Endothelial cell of umbilical vein (primary cell): ENCODE measurements around the gene SNIP1. TPM values are rescaled to one million over a fixed set of nuclear protein-coding genes. Genes with fewer than 3 reads are reported as not detected.

Source experiments
- BruUV-seq: library from RNA; stranded (reverse); fragments of 400-500 nt; replicated peaks from 2 replicates; lab custom pipeline; 2021; lab: Mats Ljungman, UMichigan
- CTCF ChIA-PET: fragments of 300-600, 350-600 bp; sonication (Branson Sonifier 250); formaldehyde crosslinking; loops from one replicate; lab custom pipeline; 2021; ENCODE audit warnings: antibody characterized with exemption, inconsistent platforms; lab: Charles Lee
- POLR2A ChIA-PET: fragments of 300-600, 350-600 bp; sonication (Branson Sonifier 250); formaldehyde crosslinking; loops from one replicate; lab custom pipeline; 2021; ENCODE audit warnings: antibody characterized with exemption, inconsistent platforms; lab: Charles Lee
- DNase-seq: peaks from one replicate; pipeline ENCODE4 v3.0.0-alpha.2; 2011; ENCODE audit warnings: low read depth, low spot score
- FAIRE-seq: peaks from 2 replicates; lab custom pipeline; 2011; peaks lifted over from hg19 to GRCh38; lab: Jason Lieb, UNC
- H2AFZ ChIP-seq: 2 replicates; pipeline ENCODE4 v1.6.0; 2012; ENCODE audit warnings: low read depth, low read length, control low read depth, inconsistent platforms
- H3K27ac ChIP-seq: 2 replicates; pipeline ENCODE4 v1.5.1; 2011; ENCODE audit warnings: low read depth, mild to moderate bottlenecking, control low read depth, low read length, moderate library complexity; ENCODE audit not compliant: insufficient read depth
- H3K27me3 ChIP-seq, 2 experiments: 2 replicates each; pipeline versions ENCODE4 v1.6.0 to v1.6.1; 2011; ENCODE audit warnings: low read length in 2 of 2, mixed read lengths in 1 of 2; ENCODE audit not compliant: control insufficient read depth in 2 of 2, insufficient read depth in 2 of 2
- H3K36me3 ChIP-seq, 2 experiments: 2 replicates in 1 of 2; 3 replicates in 1 of 2; pipeline ENCODE4 v1.5.1; 2011; ENCODE audit warnings: low read length in 2 of 2, mild to moderate bottlenecking in 1 of 2, moderate library complexity in 1 of 2; ENCODE audit not compliant: control insufficient read depth in 2 of 2, insufficient read depth in 2 of 2; ENCODE audit errors: extremely low read depth in 1 of 2
- H3K4me1 ChIP-seq: 3 replicates; pipeline ENCODE4 v1.5.1; 2011; ENCODE audit warnings: mild to moderate bottlenecking, low read length; ENCODE audit not compliant: control insufficient read depth, insufficient read depth; ENCODE audit errors: extremely low read depth
- H3K4me2 ChIP-seq: 2 replicates; pipeline ENCODE4 v1.6.1; 2011; ENCODE audit warnings: low read length, control low read depth, mixed read lengths; ENCODE audit not compliant: insufficient read depth
- H3K4me3 ChIP-seq, 3 experiments: fragments of 200-600 bp in 1 of 3; sonication (generic), shearing (Covaris generic) in 1 of 3; replicated peaks in 1 of 3; 2 replicates each; pipeline ENCODE4 v1.5.1; 2011 to 2016; ENCODE audit warnings: control low read depth in 3 of 3, low read length in 3 of 3, mild to moderate bottlenecking in 2 of 3, inconsistent platforms in 1 of 3, low read depth in 1 of 3, moderate library complexity in 1 of 3; ENCODE audit not compliant: insufficient read depth in 1 of 3
- H3K79me2 ChIP-seq: 2 replicates; pipeline ENCODE4 v1.6.0; 2012; ENCODE audit warnings: low read length, inconsistent platforms; ENCODE audit not compliant: control insufficient read depth, insufficient read depth
- H3K9ac ChIP-seq: replicated peaks from 2 replicates; pipeline ENCODE3; 2011; ENCODE audit warnings: low read length, control low read depth; ENCODE audit not compliant: insufficient read depth; ENCODE audit errors: extremely low read depth
- H3K9me1 ChIP-seq: replicated peaks from 3 replicates; pipeline ENCODE4 v1.6.0; 2011; ENCODE audit warnings: mild to moderate bottlenecking, low read length; ENCODE audit not compliant: control insufficient read depth, insufficient read depth; ENCODE audit errors: extremely low read depth
- H3K9me3 ChIP-seq: replicated peaks from 2 replicates; pipeline ENCODE4 v1.5.1; 2012; ENCODE audit warnings: low read length, inconsistent platforms; ENCODE audit not compliant: control insufficient read depth, insufficient read depth
- H4K20me1 ChIP-seq: replicated peaks from 2 replicates; pipeline ENCODE3; 2011; ENCODE audit warnings: mild to moderate bottlenecking, low read length; ENCODE audit not compliant: control insufficient read depth, insufficient read depth; ENCODE audit errors: extremely low read depth
- CTCF ChIP-seq, 2 donors: IDR thresholded peaks; 1 replicate in 1 of 2; 2 replicates in 1 of 2; pipeline ENCODE4 v1.5.1; 2011; ENCODE audit warnings: low read length in 2 of 2, mild to moderate bottlenecking in 2 of 2, moderate library complexity in 2 of 2, control low read depth in 1 of 2, inconsistent platforms in 1 of 2, low read depth in 1 of 2; ENCODE audit not compliant: insufficient read depth in 1 of 2; ENCODE audit errors: extremely low read depth in 1 of 2
- EZH2 ChIP-seq: IDR thresholded peaks from 2 replicates; pipeline ENCODE4 v1.6.1; 2012; ENCODE audit warnings: borderline replicate concordance, low read depth, mild to moderate bottlenecking, moderate library complexity, low read length, inconsistent platforms; ENCODE audit not compliant: severe bottlenecking
- FOS ChIP-seq: IDR thresholded peaks from 2 replicates; pipeline ENCODE4 v1.6.1; 2011; ENCODE audit warnings: mild to moderate bottlenecking, low read length, moderate library complexity, borderline replicate concordance; ENCODE audit not compliant: insufficient read depth
- GATA2 ChIP-seq: IDR thresholded peaks from 2 replicates; pipeline ENCODE4 v1.7.0; 2011; ENCODE audit warnings: low read depth, mild to moderate bottlenecking, moderate library complexity, mixed read lengths, low read length; ENCODE audit not compliant: insufficient read length, insufficient read depth
- JUN ChIP-seq: IDR thresholded peaks from 2 replicates; pipeline ENCODE4 v1.6.1; 2011; ENCODE audit warnings: borderline replicate concordance, low read depth; ENCODE audit not compliant: insufficient read length, insufficient read depth
- MAX ChIP-seq: IDR thresholded peaks from 2 replicates; pipeline ENCODE4 v1.6.1; 2011; ENCODE audit not compliant: insufficient read depth, insufficient read length
- MYC ChIP-seq: IDR thresholded peaks from one replicate; pipeline ENCODE4 v1.6.1; 2011; ENCODE audit warnings: mild to moderate bottlenecking, low read depth, low read length
- POLR2A ChIP-seq: IDR thresholded peaks from 2 replicates; pipeline ENCODE4 v1.6.1; 2012; ENCODE audit warnings: low read depth, mild to moderate bottlenecking, control low read depth, low read length
- POLR2AphosphoS5 ChIP-seq: IDR thresholded peaks from 2 replicates; pipeline ENCODE4 v1.6.1; 2012; ENCODE audit warnings: low read depth, mild to moderate bottlenecking, control low read depth, low read length, moderate library complexity; ENCODE audit not compliant: insufficient read depth
- dilution Hi-C: fragments of 300-500 bp; cut with MboI; formaldehyde crosslinking; loops from one replicate; pipeline ENCODE4 v1.15.0; 2019; ENCODE audit warnings: low sequenced_read_pairs; ENCODE audit not compliant: extremely low pct_ligation_motif_present
- intact Hi-C: fragments of 100-400 bp; cut with micrococcal nuclease; formaldehyde crosslinking; loops from one replicate; pipeline ENCODE4 v1.10.0; 2022
- polyA plus RNA-seq, 4 experiments: library from polyadenylated mRNA; depleted of rRNA in 3 of 4; stranded (reverse) in 3 of 4; unstranded in 1 of 4; fragments of >200 nt; gene quantifications; 2 replicates each; pipeline versions ENCODE4 v1.2.1 to v1.2.3, GENCODE V29; 2011 to 2012; ENCODE audit warnings: missing spikeins in 1 of 4
- total RNA-seq: library from RNA; stranded (reverse); gene quantifications from 2 replicates; pipeline ENCODE4 v1.2.3, GENCODE V29; 2021

SNIP1 gene
- total and polyA plus RNA-seq, 2 donors (not counting 3 experiments of a cell fraction or from before 2014, with no cell fraction given): 3.7 to 18.4 TPM

- H3K4me3 ChIP-seq: peak overlapping the region; percentile 72 to 81 (median 79)
- H3K27ac ChIP-seq: no peak overlapping the region
- peaks cover 18% of the 10 kb centered on the region for H3K79me2 ChIP-seq
- peaks cover 15% of the 10 kb centered on the region for H3K4me1 ChIP-seq
- peak overlapping the region; percentile 93 for H3K9ac ChIP-seq
- no peaks in the 10 kb centered on the region for H3K27me3 ChIP-seq
- no TSS peak for BruUV-seq
- POLR2A ChIA-PET: no interaction called here
- H4K20me1 ChIP-seq: no peaks in the 10 kb centered on the region
- no peaks in the 10 kb centered on the region for H3K9me3 ChIP-seq
- H3K9me1 ChIP-seq: no peaks in the 10 kb centered on the region
- TF ChIP-seq CTCF (IDR thresholded peaks at IDR 0.05; ENCODE audit: extremely low read depth in 1 of 2, insufficient read depth in 1 of 2, low read depth in 1 of 2, low read length in 2 of 2) (no peak), JUN (no peak), POLR2AphosphoS5 (no peak), POLR2A (no peak), FOS (no peak), MYC (no peak), GATA2 (no peak), MAX (no peak), EZH2 (no peak)
- peak; percentile 39 for DNase-seq
- H3K36me3 ChIP-seq: peaks cover 5 to 7% of the 10 kb centered on the region in 2 experiments
- peak overlapping the region; percentile 94 for H3K4me2 ChIP-seq
- dilution Hi-C loops: no loop called here
- H2AFZ ChIP-seq: peak overlapping the region; percentile 39
- CTCF ChIA-PET: interaction anchor here (0.6 to 2.5 kb wide), 28 partner anchors 8 to 1321 kb away, joined by 3 to 26 read pairs (median 6); partner anchors contain the start of genes DNALI1 and SNIP1
- no peak for FAIRE-seq
- intact Hi-C loops: loop anchor here (1.0 to 2.0 kb wide), 6 partner anchors 20 to 168 kb away; partner anchors contain the start of genes GNL2 and SNIP1
These were observed 40.2 kb downstream of the SNIP1 start for GRCh38 chr1:37513795-37514349.
